PFSK-1 (cell line): Measurements from ENCODE around the gene PRDM16.

Experiments used
- POLR2AphosphoS5 ChIP-seq: IDR thresholded peaks from 2 replicates; pipeline ENCODE4 v1.6.1; 2012; ENCODE audit warnings: low read depth, mild to moderate bottlenecking, control low read depth, low read length, moderate library complexity
- SIN3A ChIP-seq: IDR thresholded peaks from 2 replicates; pipeline ENCODE4 v1.6.1; 2012; ENCODE audit warnings: mild to moderate bottlenecking, low read length, moderate library complexity, borderline replicate concordance; ENCODE audit not compliant: insufficient read depth
- TAF1 ChIP-seq: IDR thresholded peaks from 2 replicates; pipeline ENCODE4 v1.6.1; 2012; ENCODE audit warnings: low read length, control low read depth, borderline replicate concordance; ENCODE audit not compliant: insufficient read depth

DNA sequence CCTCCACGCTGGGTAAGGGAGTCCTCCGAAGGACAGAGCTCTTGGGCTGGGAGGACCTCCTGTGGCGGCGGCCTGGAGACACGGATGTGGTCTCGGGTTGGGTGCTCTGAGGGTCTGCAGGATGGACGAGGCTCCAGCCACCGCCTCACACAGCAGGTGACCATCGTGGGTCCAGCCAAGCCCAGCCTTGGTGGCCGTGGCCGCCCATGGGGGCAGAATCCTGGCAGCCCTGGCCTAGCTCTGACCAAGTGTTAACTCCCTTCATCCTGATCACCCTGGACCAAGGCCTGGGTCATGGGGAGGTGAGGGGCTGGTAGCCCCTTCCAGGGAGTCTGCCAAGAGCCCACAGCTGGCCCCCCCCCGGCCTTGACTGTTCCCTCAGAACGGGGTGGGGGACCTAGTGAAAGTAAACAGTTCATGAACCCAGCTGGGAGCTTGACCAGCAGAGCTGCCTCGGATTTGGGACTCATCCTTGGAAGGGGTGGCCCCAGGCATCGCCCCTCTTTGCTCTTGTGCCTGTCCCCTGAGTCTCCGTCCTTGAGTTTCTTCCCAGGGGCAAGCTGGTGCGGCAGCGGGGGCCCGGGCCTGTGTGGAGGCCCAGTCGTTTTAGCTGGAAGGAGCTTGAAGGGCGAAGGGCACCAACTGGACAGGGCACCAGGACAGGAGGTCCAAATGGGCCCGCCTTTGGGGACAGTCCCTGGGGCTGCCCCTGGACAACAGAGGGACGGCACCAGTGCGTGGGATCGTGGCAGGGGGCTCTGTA lies 403.3 kb downstream of the PRDM16 start:
- TF ChIP-seq TAF1 (no peak), POLR2AphosphoS5 (no peak), SIN3A (no peak)
